Measurements from ENCODE around the gene EVA1C. TPM values are rescaled to one million over a fixed set of nuclear protein-coding genes. Genes with fewer than 3 reads are reported as not detected.
"Not testable (repeated sequence)": the region's sequence is repeated elsewhere in the genome, so short reads cannot be mapped to it uniquely, and the experiment has no call there.

The EVA1C gene
- total RNA-seq, 3 donors from 2014 or later: 30.2 to 69.8 (median 58.5) TPM

GRCh38 chr21:32368386-32368785 is 44.1 kb upstream of the EVA1C start:
- no peak for DNase-seq (ENCODE audit: low spot score in 2 of 2)
- no peak for TF ChIP-seq POLR2A (IDR thresholded peaks at IDR 0.05)
- no peak for TF ChIP-seq POLR2AphosphoS5 (IDR thresholded peaks at IDR 0.05)
- TF ChIP-seq CTCF (IDR thresholded peaks at IDR 0.05): no peak
- Histone ChIP-seq H3K4me1 (peaks cover 0 to 18% of the 10 kb centered on the region in 2 donors), H3K9me3 (no peaks in the 10 kb centered on the region), H3K4me3 (no peak overlapping the region), H3K36me3 (no peaks in the 10 kb centered on the region), H3K27me3 (no peaks in the 10 kb centered on the region), H3K27ac (no peak overlapping the region)
- intact Hi-C loops (cut with DNase I; ENCODE audit: low total_unique reads): no loop called here

- DNase-seq (ENCODE audit: low spot score in 2 of 2); H3K36me3 ChIP-seq; H3K9me3 ChIP-seq; H3K27ac ChIP-seq; H3K27me3 ChIP-seq; intact Hi-C loops (cut with DNase I; ENCODE audit: low total_unique reads); H3K4me3 ChIP-seq: not testable (repeated sequence)
- H3K4me1 ChIP-seq: peaks cover 0 to 16% of the 10 kb centered on the region in 2 donors
These were observed 43.5 kb upstream of the EVA1C start for GRCh38 chr21:32368961-32369360.

- Histone ChIP-seq H3K27ac (peak overlapping the region; percentile 67 to 87), H3K27me3 (no peaks in the 10 kb centered on the region), H3K9me3 (no peaks in the 10 kb centered on the region), H3K4me1 (peaks cover 0 to 8% of the 10 kb centered on the region in 2 donors), H3K4me3 (no peak overlapping the region), H3K36me3 (no peaks in the 10 kb centered on the region)
- no peak for DNase-seq (ENCODE audit: low spot score in 2 of 2)
- intact Hi-C loops (cut with DNase I; ENCODE audit: low total_unique reads): no loop called here
- TF ChIP-seq POLR2AphosphoS5 (IDR thresholded peaks at IDR 0.05): no peak
- TF ChIP-seq POLR2A (IDR thresholded peaks at IDR 0.05): no peak
- TF ChIP-seq CTCF (IDR thresholded peaks at IDR 0.05): no peak
These were observed 41.3 kb upstream of the EVA1C start for GRCh38 chr21:32370998-32371766.

GRCh38 chr21:32371913-32372314 is 40.6 kb upstream of the EVA1C start:
- Histone ChIP-seq H3K27me3 (no peaks in the 10 kb centered on the region), H3K4me3 (no peak overlapping the region), H3K4me1 (peaks cover 0 to 8% of the 10 kb centered on the region in 2 donors), H3K36me3 (no peaks in the 10 kb centered on the region), H3K27ac (peak overlapping the region; percentile 87 to 91), H3K9me3 (no peaks in the 10 kb centered on the region)
- TF ChIP-seq CTCF (IDR thresholded peaks at IDR 0.05) (no peak), POLR2AphosphoS5 (IDR thresholded peaks at IDR 0.05) (peak in 1 of 3 donors; percentile 22)
- intact Hi-C loops (cut with DNase I; ENCODE audit: low total_unique reads): no loop called here
- peak in 1 of 2 donors; percentile 50 for DNase-seq (ENCODE audit: low spot score in 2 of 2)

- no peaks in the 10 kb centered on the region for H3K36me3 ChIP-seq
- intact Hi-C loops (cut with DNase I; ENCODE audit: low total_unique reads): no loop called here
- no peaks in the 10 kb centered on the region for H3K27me3 ChIP-seq
- no peak overlapping the region for H3K4me3 ChIP-seq
- peak overlapping the region; percentile 87 to 91 for H3K27ac ChIP-seq
- H3K9me3 ChIP-seq: no peaks in the 10 kb centered on the region
- H3K4me1 ChIP-seq: peaks cover 0 to 8% of the 10 kb centered on the region in 2 donors
- TF ChIP-seq POLR2A (IDR thresholded peaks at IDR 0.05): no peak
- no peak for TF ChIP-seq CTCF (IDR thresholded peaks at IDR 0.05)
- TF ChIP-seq POLR2AphosphoS5 (IDR thresholded peaks at IDR 0.05): no peak
- no peak for DNase-seq (ENCODE audit: low spot score in 2 of 2)
These were observed 39.8 kb upstream of the EVA1C start for GRCh38 chr21:32372755-32373154.
